Stromal cell of bone marrow (primary cell): ENCODE results near the gene COTL1.
"Not testable (repeated sequence)": the region's sequence is repeated elsewhere in the genome, so short reads cannot be mapped to it uniquely, and the experiment has no call there.

Experiments used
- DNase-seq: peaks from one replicate; pipeline ENCODE4 v3.0.0-alpha.2; 2012; ENCODE audit warnings: low read depth

COTL1 gene

DNA sequence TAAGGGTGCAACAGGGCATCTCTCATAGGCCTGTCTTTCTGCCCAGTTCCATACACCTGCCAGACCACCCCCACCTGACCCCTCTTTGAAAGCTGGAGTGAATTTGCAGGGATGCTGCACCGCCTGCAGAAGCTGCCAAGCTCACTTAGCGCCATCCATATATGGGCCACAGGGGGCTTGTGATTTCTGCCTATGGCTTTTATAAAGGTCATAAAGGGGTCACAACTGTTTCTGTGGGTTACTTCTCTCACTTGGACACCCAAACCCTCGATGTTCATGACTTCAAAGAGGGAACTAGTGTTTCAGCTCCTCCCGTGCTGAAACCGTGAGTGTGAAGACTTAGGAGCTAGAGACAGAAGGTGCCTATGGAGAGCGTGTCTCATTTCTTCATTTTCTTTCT is 89.6 kb downstream of the COTL1 start:
- DNase-seq, result no peak

DNA sequence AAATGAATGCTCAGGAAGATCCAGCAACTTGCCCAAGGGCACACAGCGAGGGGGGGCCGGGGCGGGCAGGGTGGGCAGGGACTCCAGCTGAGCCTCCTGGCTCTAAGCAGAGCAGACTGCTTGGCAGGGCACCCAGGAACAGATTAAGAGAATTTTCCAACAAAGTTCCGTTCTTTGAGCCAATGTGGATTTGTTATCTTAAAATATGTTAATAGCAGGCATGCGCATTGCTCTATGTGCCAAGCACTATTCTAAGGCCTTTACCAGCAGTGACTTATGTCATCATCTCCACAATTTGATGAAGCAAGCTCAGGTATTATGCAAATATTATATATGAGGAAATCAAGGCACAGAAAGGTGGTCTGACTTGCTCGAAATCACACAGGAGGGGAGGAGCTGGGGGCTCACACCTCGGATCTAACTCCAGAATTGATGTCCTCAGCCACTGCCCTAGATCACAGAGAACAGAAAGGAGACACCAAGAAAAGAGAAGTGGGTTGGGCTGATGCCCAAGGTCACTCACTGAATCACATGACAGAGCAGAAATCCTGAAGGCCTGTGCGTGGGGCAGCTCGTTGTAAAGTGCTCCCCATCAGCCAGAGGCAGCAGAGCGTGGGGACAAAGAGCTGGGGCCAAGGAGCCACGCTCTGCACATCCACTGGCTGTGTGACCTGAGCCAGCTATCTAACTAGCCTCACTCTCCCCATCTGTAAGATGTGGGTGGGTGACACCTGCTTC is 90.2 kb downstream of the COTL1 start:
- no peak for DNase-seq

DNA sequence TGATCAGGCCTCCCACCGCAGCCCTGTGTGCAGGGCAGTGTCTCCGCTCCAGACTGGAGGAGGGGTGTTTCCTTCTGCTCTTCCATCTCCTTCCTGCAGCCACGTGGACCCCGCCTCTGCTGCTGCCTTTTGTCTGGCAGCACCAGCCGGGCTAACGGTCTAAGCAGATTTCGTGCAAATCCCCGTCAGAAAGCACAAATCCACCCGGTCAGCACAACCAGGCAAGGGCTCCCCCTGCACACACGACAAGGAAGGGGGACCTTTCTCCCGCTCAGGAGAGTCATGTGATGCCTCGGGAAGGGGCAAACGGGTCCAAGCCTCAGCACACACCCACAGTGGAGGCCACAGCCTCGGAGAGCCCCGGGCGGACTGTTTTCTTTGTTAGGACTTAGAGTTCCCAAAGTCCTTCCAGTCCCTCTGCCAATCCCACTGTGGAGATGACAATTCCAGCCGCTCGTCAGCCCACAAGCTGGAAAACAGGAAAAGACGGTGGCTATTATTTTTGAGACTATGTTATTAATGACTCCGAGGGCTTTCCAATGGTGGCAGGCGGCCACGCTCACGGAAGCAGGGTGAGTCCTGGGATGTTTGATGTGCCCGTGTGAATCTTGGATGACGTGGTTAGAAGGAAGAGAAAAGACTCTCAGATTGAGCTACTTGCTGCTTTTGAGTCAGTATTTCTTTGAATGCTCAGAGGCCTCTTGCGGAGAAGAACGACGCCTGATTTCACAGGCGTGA is 90.9 kb downstream of the COTL1 start:
- DNase-seq, result peak; percentile 54

DNA sequence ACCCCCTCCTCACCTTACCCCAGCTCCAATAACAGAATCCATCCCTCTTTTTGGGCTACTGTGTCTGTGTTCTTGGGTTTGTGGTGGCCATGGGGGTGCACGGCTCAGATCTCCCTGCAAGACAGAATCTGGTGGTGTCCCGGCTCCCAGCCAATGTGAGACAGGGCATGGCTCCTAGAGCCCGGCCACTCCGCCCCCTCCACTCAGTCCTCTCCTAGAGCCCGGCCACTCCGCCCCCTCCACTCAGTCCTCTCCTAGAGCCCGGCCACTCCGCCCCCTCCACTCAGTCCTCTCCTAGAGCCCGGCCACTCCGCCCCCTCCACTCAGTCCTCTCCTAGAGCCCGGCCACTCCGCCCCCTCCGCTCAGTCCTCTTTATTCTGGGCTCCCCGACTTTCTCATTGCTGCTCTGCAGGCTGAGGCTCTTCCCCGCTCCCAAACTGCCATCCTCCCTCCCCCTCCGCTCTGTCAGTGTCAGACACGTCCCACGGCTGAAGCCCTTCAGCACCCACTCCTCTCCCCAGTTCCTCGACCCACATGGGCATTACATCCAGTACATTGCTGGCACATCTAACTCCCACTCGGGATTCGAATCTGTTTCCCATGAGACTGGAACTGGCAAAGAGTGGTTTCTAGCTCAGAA is 92.8 kb downstream of the COTL1 start:
- not testable (repeated sequence) for DNase-seq

DNA sequence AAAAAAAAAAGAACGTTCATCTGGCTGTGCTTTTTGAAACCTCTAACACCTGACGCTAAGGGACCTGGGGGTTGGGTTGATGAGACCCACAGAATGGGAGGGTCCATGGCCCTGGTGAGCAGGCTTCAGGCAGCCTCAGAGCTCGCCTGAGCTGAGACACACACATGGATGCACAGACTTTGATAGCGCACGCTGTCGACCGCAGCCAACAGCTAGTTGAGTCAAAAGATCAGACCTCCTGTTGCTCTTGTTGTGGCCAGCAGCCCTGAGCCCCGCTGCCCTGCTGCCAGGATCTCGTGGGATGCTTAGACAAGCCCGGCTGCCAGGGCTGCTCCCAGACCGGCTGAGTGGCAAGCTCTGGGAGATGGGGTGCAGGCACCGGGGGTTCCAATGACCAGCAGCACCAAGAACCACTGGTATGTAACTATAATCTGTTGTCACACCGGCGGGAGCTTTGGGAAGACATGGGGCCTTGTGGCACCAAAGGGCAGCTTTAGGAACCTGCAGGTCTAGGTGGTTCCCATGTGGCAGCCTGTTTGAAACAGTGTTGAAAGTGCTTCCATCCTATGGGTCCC is 93.4 kb downstream of the COTL1 start:
- DNase-seq, result no peak

DNA sequence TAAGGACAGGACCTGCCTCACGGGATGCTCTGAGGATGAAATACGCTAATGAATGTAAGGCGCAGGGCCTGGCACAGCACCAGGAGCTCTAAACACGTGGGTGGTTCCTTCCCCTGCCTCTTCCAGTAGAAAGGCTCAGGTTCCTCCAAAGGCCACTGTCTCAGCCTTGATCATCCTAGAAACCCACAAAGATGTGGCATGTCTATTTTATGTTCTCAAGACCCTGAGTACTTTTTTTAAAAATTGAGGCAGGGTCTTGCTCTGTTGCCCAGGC is 96.4 kb downstream of the COTL1 start:
- no peak for DNase-seq

DNA sequence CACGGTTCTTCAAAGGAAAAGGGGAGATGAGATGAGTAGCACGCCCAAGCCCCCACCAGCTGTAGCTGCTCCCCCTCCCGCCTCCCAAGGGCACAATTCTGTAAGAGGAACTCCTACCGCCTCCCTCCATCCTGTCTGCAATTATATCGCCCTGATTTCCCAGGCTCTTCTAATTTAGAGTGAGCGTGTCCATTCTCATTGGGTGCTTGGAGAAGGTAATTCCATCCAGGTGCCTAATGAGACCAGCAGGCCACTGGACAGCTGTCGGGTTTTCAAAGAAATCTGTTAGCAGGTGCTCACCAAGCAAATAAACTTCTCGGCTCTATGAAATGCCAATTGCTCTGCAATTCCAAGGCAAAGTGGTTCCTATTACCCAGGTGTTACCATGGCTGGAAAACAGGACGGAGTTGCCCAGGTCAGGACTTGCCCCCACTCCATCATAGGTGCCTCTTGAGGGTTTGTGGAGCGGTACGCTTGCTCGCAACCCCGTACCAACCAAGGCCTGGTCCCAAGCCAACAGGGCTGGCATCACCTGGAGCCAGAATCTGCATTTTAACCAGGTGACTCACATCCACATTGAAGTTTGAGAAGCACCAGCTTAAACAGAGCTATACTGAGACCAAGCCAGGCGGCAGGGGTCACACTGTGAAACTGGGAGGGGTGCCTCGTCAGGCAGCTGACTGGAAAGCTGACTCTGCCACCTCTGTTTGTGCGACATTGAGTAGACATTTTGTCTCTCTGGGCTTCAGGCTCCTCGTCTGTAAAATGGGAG is 97.0 kb downstream of the COTL1 start:
- no peak for DNase-seq

DNA sequence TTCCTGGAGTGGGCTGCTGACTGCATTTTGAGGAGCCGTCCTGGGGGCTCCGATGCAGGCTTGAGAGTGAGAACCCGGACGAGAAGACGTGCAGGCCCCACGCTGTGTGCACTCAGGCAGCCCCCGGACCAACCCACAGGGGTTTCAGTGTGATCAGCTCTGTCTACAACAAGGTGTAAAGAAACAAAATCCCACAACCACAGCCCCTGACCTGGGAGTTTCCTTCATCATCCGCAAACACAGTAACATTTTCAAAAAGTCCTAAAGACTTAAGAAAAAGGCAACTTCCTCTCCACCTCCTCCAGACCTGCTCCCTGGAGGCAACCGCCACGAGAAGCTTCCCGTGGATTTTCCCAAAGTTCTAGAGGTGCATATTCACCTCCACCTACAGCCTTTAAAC is 98.0 kb downstream of the COTL1 start:
- DNase-seq, result no peak

DNA sequence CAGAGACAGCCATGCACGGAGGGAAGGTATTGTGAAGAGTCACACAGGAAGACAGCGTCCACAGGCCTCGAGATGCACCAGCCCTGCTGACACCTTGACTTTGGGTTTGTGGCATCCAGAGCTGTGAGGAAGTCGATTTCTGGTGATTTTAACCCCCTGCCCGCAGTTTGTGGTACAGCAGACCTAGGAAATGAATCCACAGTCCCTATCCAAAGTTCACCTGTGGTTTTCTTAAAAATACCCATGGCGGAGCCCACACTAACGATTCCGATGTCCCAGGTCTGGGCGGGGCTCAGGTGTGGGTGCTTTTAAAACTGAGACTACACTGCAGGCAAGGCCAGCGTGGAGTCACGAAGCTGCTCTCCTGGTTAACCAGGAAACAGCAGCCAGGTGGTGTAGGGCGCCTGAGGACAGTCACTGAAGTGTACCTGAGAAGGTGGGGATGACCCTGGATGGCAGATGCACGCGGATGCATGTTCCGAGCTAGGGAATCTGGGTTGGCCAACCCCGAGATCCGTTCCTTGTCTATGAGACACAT is 99.0 kb downstream of the COTL1 start:
- DNase-seq, result no peak

DNA sequence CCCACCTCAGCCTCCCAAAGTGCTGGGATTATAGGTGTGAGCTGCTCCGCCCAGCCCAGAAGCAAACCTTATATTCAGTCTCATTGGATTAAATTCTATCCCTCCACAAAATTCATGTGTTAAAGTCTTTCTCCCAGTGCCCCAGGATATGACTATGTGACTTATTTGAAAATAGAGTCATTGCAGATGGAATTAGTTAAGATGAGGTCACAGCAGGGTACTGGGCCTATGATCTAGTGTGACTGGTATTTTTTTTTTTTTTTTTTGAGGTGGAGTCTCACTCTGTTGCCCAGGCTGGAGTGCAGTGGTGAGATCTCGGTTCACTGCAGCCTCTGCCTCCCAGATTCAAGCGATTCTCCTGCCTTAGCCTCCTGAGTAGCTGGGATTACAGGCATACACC is 99.7 kb downstream of the COTL1 start:
- not testable (repeated sequence) for DNase-seq

DNA sequence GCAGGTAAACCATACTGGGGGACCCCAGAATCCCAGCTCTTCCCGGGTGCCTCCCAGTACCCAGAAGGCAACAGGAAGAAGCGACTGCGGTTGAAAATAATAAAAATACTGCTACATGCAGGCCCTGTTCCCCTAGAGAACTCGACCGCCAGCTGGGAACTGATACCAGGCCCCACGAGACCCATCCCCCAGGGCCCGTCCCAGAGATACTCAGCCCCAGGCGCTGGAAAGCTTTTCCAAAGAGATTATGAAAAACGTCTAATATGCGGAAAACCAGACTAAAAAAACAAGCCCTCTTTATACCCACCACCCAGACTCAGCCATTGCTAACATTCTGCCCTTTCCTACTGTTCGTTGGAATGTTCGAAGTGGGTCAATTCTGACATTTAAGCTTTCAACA is 100.5 kb downstream of the COTL1 start:
- no peak for DNase-seq
